Panc1 (cell line): Measurements from ENCODE around the gene LTN1.

Source experiments
- CTCF ChIP-seq: fragments of 450-650 bp; IDR thresholded peaks from 2 replicates; pipeline ENCODE4 v1.5.1; 2017; ENCODE audit warnings: mild to moderate bottlenecking
- POLR2AphosphoS5 ChIP-seq: IDR thresholded peaks from 2 replicates; pipeline ENCODE4 v1.6.1; 2012; ENCODE audit warnings: mild to moderate bottlenecking, low read depth, low read length, moderate library complexity
- REST ChIP-seq, 2 experiments: IDR thresholded peaks; 2 replicates each; pipeline ENCODE4 v1.6.1; 2011 to 2012; ENCODE audit warnings: low read depth in 2 of 2, control low read depth in 1 of 2, low read length in 1 of 2, mild to moderate bottlenecking in 1 of 2, moderate library complexity in 1 of 2; ENCODE audit not compliant: insufficient read depth in 1 of 2
- SIN3A ChIP-seq: IDR thresholded peaks from 2 replicates; pipeline ENCODE4 v1.6.1; 2012; ENCODE audit warnings: low read depth, mild to moderate bottlenecking, low read length, moderate library complexity, borderline replicate concordance; ENCODE audit not compliant: insufficient read depth
- TCF7L2 ChIP-seq: IDR thresholded peaks from 2 replicates; pipeline ENCODE4 v1.6.1; 2011; ENCODE audit warnings: mild to moderate bottlenecking, low read depth, low read length, inconsistent platforms

GRCh38 chr21:28959367-28960099 lies 33.1 kb downstream of the LTN1 start:
- TF ChIP-seq CTCF: no peak
- no peak for TF ChIP-seq POLR2AphosphoS5
- TF ChIP-seq SIN3A: no peak
- no peak for TF ChIP-seq REST (IDR thresholded peaks at IDR 0.05; ENCODE audit: insufficient read depth in 1 of 2, low read depth in 2 of 2, low read length in 1 of 2)
- no peak for TF ChIP-seq TCF7L2
